Measurements from ENCODE around the gene CAMSAP1. TPM values are rescaled to one million over a fixed set of nuclear protein-coding genes. Genes with fewer than 3 reads are reported as not detected.

The CAMSAP1 gene
- total and polyA plus RNA-seq, 9 of the 15 experiments (the other 6 are each of a cell fraction or from before 2014, with no cell fraction given): 1.5 to 28.8 (median 14.3) TPM

- TF ChIP-seq REST (IDR thresholded peaks at IDR 0.05; ENCODE audit: borderline replicate concordance): peak; percentile 44; the same call in 1 of the 2 replicates
- TF ChIP-seq REST (CRISPR knock-in tag; IDR thresholded peaks at IDR 0.05; ENCODE audit: low read depth): peak; percentile 58
- peak; percentile 75; the same call in 1 of the 2 replicates for TF ChIP-seq KLF13 (tag; IDR thresholded peaks at IDR 0.05; ENCODE audit: borderline replicate concordance, low read depth)
- TF ChIP-seq ZBTB9 (CRISPR knock-in tag; IDR thresholded peaks at IDR 0.05): peak; percentile 87
- no peak for TF ChIP-seq PHB (CRISPR knock-in tag; IDR thresholded peaks at IDR 0.05)
- TF ChIP-seq POLR2AphosphoS5 (IDR thresholded peaks at IDR 0.05; ENCODE audit: control insufficient read depth, insufficient read depth, low read depth, low read length): peak; percentile 99
- TF ChIP-seq RBM39 (optimal IDR thresholded peaks at IDR 0.05; ENCODE audit: low read depth, low read length): peak; percentile 30
- TF ChIP-seq RCOR1 (IDR thresholded peaks at IDR 0.05; ENCODE audit: borderline replicate concordance in 1 of 2, low read depth in 2 of 2, low read length in 2 of 2): peak; percentile 66 to 97; a peak in 3 of 4 replicates
- no peak for TF ChIP-seq TCF7L2 (IDR thresholded peaks at IDR 0.05; ENCODE audit: low read depth, low read length)
- TF ChIP-seq HNRNPH1 (optimal IDR thresholded peaks at IDR 0.05; ENCODE audit: low read depth, low read length): no peak
- no peak for TF ChIP-seq ZBTB49 (CRISPR knock-in tag; IDR thresholded peaks at IDR 0.05; ENCODE audit: borderline replicate concordance)
- TF ChIP-seq CREM (IDR thresholded peaks at IDR 0.05; ENCODE audit: low read depth): peak; percentile 90
- peak; percentile 98 for TF ChIP-seq SMAD4 (CRISPR knock-in tag; conservative IDR thresholded peaks at IDR 0.05)
- peak; percentile 97 for TF ChIP-seq ZNF589 (CRISPR knock-in tag; IDR thresholded peaks at IDR 0.05; ENCODE audit: low read depth)
- TF ChIP-seq ZNF124 (CRISPR knock-in tag; IDR thresholded peaks at IDR 0.05): no peak
- TF ChIP-seq ZFX (CRISPR knock-in tag; IDR thresholded peaks at IDR 0.05): peak; percentile 94
These were observed 44.7 kb upstream of the CAMSAP1 start (continued) for GRCh38 chr9:135951889-135952663.
